Measurements from ENCODE around the gene MANF.

The MANF gene

GRCh38 chr3:51436998-51437639, 52.0 kb downstream of the MANF start:
- no peak for DNase-seq (ENCODE audit: low spot score)
